GM18868 (cell line): ENCODE data around the gene PCSK1N.
"Not testable (repeated sequence)": the region's sequence is repeated elsewhere in the genome, so short reads cannot be mapped to it uniquely, and the experiment has no call there.

Source experiments
- ATAC-seq: cut with Tn5 transposase; IDR thresholded peaks from one replicate; pipeline ENCODE4 v1.9.1; 2021; ENCODE audit warnings: mild to moderate bottlenecking, moderate library complexity; ENCODE audit not compliant: unreplicated experiment

PCSK1N gene

GRCh38 chrX:48835524-48836329 lies at the start of gene PCSK1N:
Gene PCSK1N (minus strand): TSS chrX:48835610. CDS start chrX:48835532, 78 bp downstream.
- no peak for ATAC-seq

DNA sequence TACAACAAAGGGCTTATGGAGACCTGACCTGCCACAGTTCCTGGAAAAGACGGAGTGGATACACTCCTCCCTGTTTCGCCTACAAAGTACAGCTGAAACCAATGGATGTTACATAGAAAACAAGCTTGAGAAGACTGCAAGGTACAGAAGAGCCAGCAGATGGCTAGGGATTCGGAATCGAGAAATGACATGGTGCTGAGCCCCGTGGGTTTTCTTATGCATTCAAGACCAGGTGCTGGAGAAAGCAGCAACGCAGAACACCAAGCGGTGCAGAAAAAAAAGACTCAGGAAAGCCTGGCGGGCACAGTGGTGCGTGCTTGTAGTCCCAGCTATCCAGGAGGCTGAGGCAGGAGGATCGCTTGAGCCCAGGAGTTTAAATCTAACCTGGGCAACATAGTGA lies 48.3 kb upstream of the PCSK1N start:
- no peak for ATAC-seq

GRCh38 chrX:48876944-48877343 lies 41.5 kb upstream of the PCSK1N start:
- not testable (repeated sequence) for ATAC-seq

- ATAC-seq, result not testable (repeated sequence)
These were observed 36.6 kb upstream of the PCSK1N start for GRCh38 chrX:48872017-48872416.

DNA sequence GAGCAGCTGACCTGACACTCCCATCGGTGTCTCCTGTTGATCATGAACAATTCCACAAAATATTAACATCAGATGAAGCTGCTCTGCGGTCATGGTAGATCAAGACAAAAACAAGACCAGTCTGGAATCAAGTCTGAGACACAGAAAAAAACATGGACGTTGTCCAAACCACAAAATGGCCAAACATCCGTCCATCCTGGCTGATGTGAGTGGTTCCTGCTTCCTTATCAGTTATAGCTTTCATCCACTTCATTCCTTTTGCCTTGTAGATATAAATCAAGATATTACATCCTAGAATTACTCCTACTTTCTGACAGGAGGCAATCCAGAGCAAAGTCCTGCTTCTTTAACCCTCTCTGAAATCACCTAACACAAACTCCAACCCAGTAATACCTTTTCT lies 28.8 kb upstream of the PCSK1N start:
- no peak for ATAC-seq

- ATAC-seq, result no peak
These were observed 19.5 kb upstream of the PCSK1N start for GRCh38 chrX:48854898-48855297.

- ATAC-seq, result not testable (repeated sequence)
These were observed 18.9 kb upstream of the PCSK1N start for GRCh38 chrX:48854121-48854804.

DNA sequence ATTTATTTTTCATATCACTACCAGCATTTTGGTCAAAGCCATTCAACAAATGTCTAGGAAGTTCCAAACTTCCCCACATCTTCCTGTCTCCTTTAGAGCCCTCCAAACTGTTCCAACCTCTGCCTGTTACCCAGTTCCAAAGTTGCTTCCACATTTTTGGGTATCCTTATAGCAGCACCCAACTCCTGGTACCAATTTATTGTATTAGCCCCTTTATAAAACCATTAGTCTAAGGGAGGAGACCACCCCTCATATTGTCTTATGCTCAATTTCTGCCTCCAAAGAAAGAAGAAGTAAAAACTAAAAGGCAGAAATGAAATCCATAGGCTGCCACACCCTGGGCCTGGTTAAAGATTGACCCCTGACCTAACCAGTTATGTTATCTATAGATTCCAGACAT lies 18.1 kb upstream of the PCSK1N start:
- not testable (repeated sequence) for ATAC-seq

GRCh38 chrX:48852857-48853256 lies 17.4 kb upstream of the PCSK1N start:
- ATAC-seq, result no peak

GRCh38 chrX:48848847-48849246 lies 13.4 kb upstream of the PCSK1N start:
- ATAC-seq, result no peak

DNA sequence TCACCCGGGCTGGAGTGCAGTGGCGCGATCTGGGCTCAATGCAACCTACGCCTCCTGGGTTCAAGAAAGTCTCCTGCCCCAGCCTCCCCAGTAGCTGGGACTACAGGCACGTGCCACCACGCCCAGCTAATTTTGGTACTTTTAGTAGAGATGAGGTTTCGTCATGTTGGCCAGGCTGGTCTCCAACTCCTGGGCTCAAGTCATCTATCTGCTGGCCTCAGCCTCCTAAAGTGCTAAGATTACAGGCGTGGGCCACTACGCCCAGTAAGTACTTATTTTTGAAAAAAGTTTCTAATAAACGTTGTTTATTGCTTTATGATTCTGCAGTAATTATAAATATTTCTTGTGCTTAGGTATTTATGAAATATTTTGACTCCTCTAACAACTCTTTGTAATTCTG lies 4.3 kb upstream of the PCSK1N start:
- no peak for ATAC-seq

DNA sequence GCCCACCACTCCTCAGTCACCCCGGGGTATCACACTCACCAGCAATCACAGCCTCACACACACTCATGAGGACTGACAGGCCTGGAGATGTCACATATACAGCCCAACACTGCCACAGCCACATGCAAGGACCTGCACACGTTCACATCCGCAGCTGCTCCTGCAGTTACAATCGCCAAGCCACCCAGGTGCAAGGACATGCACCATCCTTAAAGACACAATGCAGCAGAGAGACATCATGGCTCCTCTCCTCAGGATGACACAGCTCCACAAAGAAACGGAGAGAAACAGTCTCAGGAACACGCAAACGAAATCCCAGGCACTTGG lies 1.1 kb downstream of the PCSK1N start:
- ATAC-seq, result no peak

GRCh38 chrX:48833542-48834138 lies 1.8 kb downstream of the PCSK1N start:
- ATAC-seq, result no peak

DNA sequence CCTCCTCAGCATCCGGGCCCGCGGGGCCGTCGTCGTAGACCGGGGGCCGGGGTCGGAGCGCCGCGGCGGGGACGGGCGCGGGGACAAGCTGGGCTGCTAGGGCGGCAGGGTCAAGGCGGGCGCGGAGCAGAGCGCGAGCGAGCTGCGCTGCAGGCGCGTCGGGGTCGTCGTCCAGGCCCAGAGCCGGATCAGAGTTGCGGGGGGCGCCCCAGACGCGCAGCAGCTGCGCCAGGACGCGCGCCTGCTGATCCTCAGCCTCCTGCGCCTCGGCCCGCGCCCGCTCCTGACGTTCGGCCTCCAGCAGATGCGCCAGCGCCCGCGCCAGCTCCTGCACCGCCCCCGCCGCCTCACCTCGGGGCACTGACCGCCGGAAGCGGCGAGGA lies 3.5 kb downstream of the PCSK1N start:
- ATAC-seq, result no peak

- no peak for ATAC-seq
These were observed 4.1 kb downstream of the PCSK1N start for GRCh38 chrX:48831136-48831908.

DNA sequence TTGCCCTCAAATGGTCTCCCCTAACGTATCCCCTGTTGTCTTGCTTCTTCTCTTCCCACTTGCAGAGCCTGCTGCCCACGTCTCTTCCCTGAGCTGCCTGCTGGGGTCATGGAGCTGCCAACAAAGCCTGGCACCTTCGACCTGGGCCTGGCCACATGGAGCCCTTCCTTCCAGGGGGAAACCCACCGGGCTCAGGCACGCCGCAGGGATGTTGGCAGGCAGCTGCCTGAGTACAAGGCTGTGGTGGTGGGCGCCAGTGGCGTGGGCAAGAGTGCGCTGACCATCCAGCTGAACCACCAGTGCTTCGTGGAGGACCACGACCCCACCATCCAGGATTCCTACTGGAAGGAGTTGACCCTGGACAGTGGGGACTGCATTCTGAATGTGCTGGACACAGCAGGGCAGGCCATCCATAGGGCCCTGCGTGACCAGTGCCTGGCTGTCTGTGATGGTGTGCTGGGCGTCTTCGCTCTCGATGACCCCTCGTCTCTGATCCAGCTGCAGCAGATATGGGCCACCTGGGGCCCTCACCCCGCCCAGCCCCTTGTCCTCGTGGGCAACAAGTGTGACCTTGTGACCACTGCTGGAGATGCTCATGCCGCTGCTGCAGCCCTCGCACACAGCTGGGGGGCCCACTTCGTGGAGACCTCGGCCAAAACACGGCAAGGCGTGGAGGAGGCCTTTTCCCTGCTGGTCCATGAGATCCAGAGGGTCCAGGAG lies 6.2 kb downstream of the PCSK1N start:
- ATAC-seq, result no peak

DNA sequence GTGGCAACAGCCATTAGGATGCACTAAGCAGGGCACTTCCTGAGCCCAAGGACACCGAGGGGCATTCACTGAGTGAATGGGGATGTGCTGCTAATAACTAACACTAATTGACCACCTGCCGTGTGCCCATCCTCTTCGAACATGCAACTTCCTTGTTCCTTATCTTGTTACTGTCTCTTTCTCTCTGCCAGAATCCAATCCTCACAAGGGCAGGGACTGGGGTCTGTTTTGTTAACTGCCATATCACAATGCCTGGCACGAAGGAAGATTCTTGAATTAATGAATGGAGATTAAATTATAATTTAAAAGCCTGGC lies 7.8 kb downstream of the PCSK1N start:
- no peak for ATAC-seq

GRCh38 chrX:48826876-48827653 lies 8.3 kb downstream of the PCSK1N start:
- ATAC-seq, result no peak

DNA sequence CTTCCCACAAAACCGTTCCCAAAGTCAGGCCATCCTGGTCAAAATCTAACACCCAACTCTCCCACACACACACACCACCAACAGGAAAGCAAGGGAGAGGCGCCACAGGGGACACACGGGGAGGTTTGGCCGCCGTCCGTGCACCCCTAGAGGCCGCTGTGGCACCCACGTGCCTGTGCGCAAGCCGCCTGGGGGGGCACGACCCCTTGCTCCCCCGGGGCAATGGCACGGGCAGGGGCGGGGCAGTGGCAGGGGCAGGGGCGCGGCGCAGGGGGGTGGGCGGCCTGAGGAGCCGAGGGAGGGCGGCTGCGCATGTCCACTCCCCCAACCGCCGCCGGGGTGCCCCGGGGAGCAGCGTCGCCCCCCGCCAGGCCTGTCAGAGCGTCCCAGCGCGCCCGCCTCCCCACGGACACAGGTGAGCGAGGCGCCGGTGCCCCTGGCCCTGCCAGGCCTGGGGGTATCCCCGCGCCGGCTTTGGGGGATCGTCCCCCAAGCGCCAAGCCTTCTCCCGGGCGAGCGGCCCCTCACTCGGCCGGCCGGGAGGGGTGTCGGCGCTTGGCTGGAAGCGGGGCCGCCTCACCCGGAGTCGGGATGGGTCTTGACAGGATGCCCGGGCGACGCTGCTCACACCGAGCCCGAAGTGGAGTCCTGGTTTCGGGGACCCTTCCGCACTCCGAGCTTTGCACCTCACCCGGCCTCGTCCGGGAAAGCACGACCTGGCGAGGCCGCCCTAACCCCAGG lies 9.1 kb downstream of the PCSK1N start, which contains the start of gene ERAS:
TSS of gene ERAS (plus strand) at position 379 of the 741 bp plus-strand sequence. CDS start 2,611 bp downstream, outside the sequence.
- no peak for ATAC-seq
